Keratinocyte (primary cell): Measurements from ENCODE around the gene DYNC1I1. TPM values are rescaled to one million over a fixed set of nuclear protein-coding genes. Genes with fewer than 3 reads are reported as not detected.

Experiments
- DNase-seq: peaks from one replicate; pipeline ENCODE4 v3.0.0-alpha.2; 2011; ENCODE audit warnings: low read depth, missing footprints, low spot score
- FAIRE-seq: peaks from 2 replicates; lab custom pipeline; 2011; peaks lifted over from hg19 to GRCh38; lab: Jason Lieb, UNC
- H2AFZ ChIP-seq: 2 replicates; pipeline ENCODE4 v1.6.0; 2012; ENCODE audit warnings: low read length, control low read depth, inconsistent platforms; ENCODE audit not compliant: control insufficient read depth
- H3K27ac ChIP-seq: 2 replicates; pipeline ENCODE4 v1.5.1; 2011; ENCODE audit warnings: low read length; ENCODE audit not compliant: control insufficient read depth, insufficient read depth
- H3K27me3 ChIP-seq: 3 replicates; pipeline ENCODE4 v1.6.0; 2011; ENCODE audit warnings: low read length; ENCODE audit not compliant: control insufficient read depth, insufficient read depth; ENCODE audit errors: extremely low read depth
- H3K36me3 ChIP-seq, 2 experiments: 2 replicates in 1 of 2; 3 replicates in 1 of 2; pipeline ENCODE4 v1.5.1; 2011; ENCODE audit warnings: low read length in 2 of 2, mild to moderate bottlenecking in 1 of 2; ENCODE audit not compliant: control insufficient read depth in 2 of 2, insufficient read depth in 2 of 2; ENCODE audit errors: extremely low read depth in 1 of 2
- H3K4me1 ChIP-seq: 3 replicates; pipeline ENCODE4 v1.5.1; 2011; ENCODE audit warnings: low read length; ENCODE audit not compliant: control insufficient read depth, insufficient read depth; ENCODE audit errors: extremely low read depth
- H3K4me2 ChIP-seq: 3 replicates; pipeline ENCODE4 v1.6.0; 2011; ENCODE audit warnings: low read depth, low read length; ENCODE audit not compliant: control insufficient read depth, insufficient read depth; ENCODE audit errors: extremely low read depth
- H3K4me3 ChIP-seq, 3 experiments: fragments of 200-600 bp in 1 of 3; sonication (generic) in 1 of 3; 2 replicates in 2 of 3; 3 replicates in 1 of 3; pipeline ENCODE4 v1.5.1; 2011 to 2016; ENCODE audit warnings: low read length in 3 of 3, mild to moderate bottlenecking in 3 of 3, control low read depth in 2 of 3, inconsistent platforms in 1 of 3, low read depth in 1 of 3, mixed read lengths in 1 of 3, mixed run types in 1 of 3, moderate library complexity in 1 of 3; ENCODE audit not compliant: control insufficient read depth in 2 of 3, insufficient read depth in 2 of 3; ENCODE audit errors: extremely low read depth in 1 of 3
- H3K79me2 ChIP-seq: 2 replicates; pipeline ENCODE4 v1.6.0; 2012; ENCODE audit warnings: low read length; ENCODE audit not compliant: control insufficient read depth, insufficient read depth
- H3K9ac ChIP-seq: 3 replicates; pipeline ENCODE4 v1.6.0; 2011; ENCODE audit warnings: low read length; ENCODE audit not compliant: control insufficient read depth, insufficient read depth; ENCODE audit errors: extremely low read depth
- H3K9me1 ChIP-seq: 3 replicates; pipeline ENCODE4 v1.6.0; 2011; ENCODE audit warnings: low read length; ENCODE audit not compliant: control insufficient read depth, insufficient read depth; ENCODE audit errors: extremely low read depth
- H3K9me3 ChIP-seq: 2 replicates; pipeline ENCODE4 v1.5.1; 2012; ENCODE audit warnings: low read depth, low read length; ENCODE audit not compliant: control insufficient read depth
- H4K20me1 ChIP-seq: 3 replicates; pipeline ENCODE4 v1.6.0; 2011; ENCODE audit warnings: low read length; ENCODE audit not compliant: control insufficient read depth, insufficient read depth; ENCODE audit errors: extremely low read depth
- EZH2 ChIP-seq: IDR thresholded peaks from one replicate; pipeline ENCODE4 v1.6.1; 2012; ENCODE audit warnings: inconsistent platforms, mild to moderate bottlenecking, low read length, moderate library complexity
- dilution Hi-C: fragments of 300-500 bp; cut with MboI; formaldehyde crosslinking; loops from one replicate; pipeline ENCODE4 v1.7.0; 2020; ENCODE audit warnings: low sequenced_read_pairs; ENCODE audit not compliant: extremely low pct_ligation_motif_present
- polyA plus RNA-seq, 5 experiments: library from polyadenylated mRNA; depleted of rRNA in 3 of 5; stranded (reverse) in 3 of 5; stranded (forward) in 1 of 5; unstranded in 1 of 5; fragments of >200 nt; gene quantifications; 1 replicate in 1 of 5; 2 replicates in 3 of 5; 3 replicates in 1 of 5; pipeline versions ENCODE4 v1.2.1 to v1.2.3, GENCODE V29; 2011 to 2012; ENCODE audit warnings: missing spikeins in 2 of 5, low read depth in 1 of 5, low replicate concordance in 1 of 5
- TF ChIP-seq, protein P1 (sequence below), 3 experiments: IDR thresholded peaks in 1 of 3; conservative IDR thresholded peaks in 1 of 3; optimal IDR thresholded peaks in 1 of 3; 2 replicates in 2 of 3; 3 replicates in 1 of 3; pipeline versions ENCODE3 to v1.5.1; 2011; ENCODE audit warnings: low read length in 3 of 3, mild to moderate bottlenecking in 3 of 3, moderate library complexity in 2 of 3, control low read depth in 1 of 3, inconsistent platforms in 1 of 3; ENCODE audit not compliant: insufficient read depth in 2 of 3; ENCODE audit errors: extremely low read depth in 1 of 3

The DYNC1I1 gene
- polyA plus RNA-seq, 1 donor (not counting 4 experiments of a cell fraction or from before 2014, with no cell fraction given), result 0.10 TPM

DNA sequence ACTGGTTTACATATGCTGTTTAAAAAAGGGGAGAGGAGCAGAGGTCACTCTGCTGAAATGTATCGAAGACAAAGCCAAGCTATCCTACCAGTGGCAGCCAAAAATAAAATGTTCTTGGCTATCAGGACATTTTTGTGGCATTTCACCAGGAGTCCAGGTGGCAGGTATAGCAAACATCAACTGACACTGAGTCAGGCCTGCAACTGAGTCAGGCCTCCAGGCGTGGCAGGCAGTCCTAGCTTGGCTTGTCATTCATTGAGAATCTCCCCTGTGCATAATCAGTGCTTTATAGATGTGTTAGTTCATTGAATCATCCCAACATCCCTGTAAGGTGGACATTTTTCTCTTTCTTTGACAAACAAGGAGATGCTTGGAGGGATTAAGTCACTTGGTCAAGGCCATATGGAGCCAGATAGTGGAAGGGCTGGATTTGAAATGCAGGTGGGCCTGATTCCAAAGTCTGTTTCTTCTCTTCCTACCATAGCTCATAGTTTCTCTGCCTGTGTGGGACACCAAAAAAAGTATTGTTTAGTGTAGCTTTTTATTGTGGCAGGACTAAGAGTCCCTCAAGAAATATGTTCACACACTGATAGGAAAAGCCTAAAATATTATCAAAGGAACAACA lies 4.3 kb downstream of the DYNC1I1 start:
- H3K79me2 ChIP-seq, result no peaks in the 10 kb centered on the region
- no peaks in the 10 kb centered on the region for H3K36me3 ChIP-seq
- FAIRE-seq (no peak), DNase-seq (no peak)
- H3K4me2 ChIP-seq, result no peak overlapping the region
- peaks cover 8% of the 10 kb centered on the region for H3K27me3 ChIP-seq
- H3K9me3 ChIP-seq, result no peaks in the 10 kb centered on the region
- TF ChIP-seq, protein P1, sequence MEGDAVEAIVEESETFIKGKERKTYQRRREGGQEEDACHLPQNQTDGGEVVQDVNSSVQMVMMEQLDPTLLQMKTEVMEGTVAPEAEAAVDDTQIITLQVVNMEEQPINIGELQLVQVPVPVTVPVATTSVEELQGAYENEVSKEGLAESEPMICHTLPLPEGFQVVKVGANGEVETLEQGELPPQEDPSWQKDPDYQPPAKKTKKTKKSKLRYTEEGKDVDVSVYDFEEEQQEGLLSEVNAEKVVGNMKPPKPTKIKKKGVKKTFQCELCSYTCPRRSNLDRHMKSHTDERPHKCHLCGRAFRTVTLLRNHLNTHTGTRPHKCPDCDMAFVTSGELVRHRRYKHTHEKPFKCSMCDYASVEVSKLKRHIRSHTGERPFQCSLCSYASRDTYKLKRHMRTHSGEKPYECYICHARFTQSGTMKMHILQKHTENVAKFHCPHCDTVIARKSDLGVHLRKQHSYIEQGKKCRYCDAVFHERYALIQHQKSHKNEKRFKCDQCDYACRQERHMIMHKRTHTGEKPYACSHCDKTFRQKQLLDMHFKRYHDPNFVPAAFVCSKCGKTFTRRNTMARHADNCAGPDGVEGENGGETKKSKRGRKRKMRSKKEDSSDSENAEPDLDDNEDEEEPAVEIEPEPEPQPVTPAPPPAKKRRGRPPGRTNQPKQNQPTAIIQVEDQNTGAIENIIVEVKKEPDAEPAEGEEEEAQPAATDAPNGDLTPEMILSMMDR (optimal IDR thresholded peaks at IDR 0.05 in 1 of 3, IDR thresholded peaks at IDR 0.05 in 1 of 3, conservative IDR thresholded peaks at IDR 0.05 in 1 of 3; ENCODE audit: extremely low read depth in 1 of 3, insufficient read depth in 2 of 3, low read length in 3 of 3), result no peak
- no peaks in the 10 kb centered on the region for H4K20me1 ChIP-seq
- H3K9ac ChIP-seq, result no peak overlapping the region
- dilution Hi-C loops, result no loop called here
- H3K4me1 ChIP-seq, result peaks cover 6% of the 10 kb centered on the region
- no peaks in the 10 kb centered on the region for H3K9me1 ChIP-seq
- H3K4me3 ChIP-seq, result no peak overlapping the region
- H2AFZ ChIP-seq, result no peak overlapping the region
- no peak overlapping the region for H3K27ac ChIP-seq

DNA sequence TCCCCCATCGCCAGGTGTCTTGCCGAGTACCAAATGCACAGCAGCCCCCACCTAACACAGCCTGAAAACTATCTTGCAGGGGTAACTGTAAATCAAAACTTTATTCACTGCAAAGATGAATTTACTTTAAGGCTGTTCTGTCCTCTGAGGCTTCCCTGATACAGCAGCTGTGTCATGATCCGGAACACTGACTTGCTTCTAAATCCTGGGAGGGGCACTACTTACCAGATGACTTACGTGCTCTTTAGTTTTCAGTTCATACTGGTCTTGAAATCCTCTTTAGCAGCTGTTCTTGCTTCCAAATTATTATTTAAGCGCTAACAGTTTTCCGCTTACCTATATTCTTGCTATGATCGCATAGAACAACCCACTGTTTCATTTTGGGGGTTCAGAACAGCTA lies 4.9 kb downstream of the DYNC1I1 start:
- Histone ChIP-seq H3K27ac (no peak overlapping the region), H2AFZ (no peak overlapping the region), H3K9me3 (no peaks in the 10 kb centered on the region), H3K4me1 (peaks cover 6% of the 10 kb centered on the region), H3K4me2 (no peak overlapping the region), H3K27me3 (peaks cover 8% of the 10 kb centered on the region), H3K79me2 (no peaks in the 10 kb centered on the region), H3K9me1 (no peaks in the 10 kb centered on the region), H3K4me3 (no peak overlapping the region), H4K20me1 (no peaks in the 10 kb centered on the region), H3K9ac (no peak overlapping the region), H3K36me3 (no peaks in the 10 kb centered on the region)
- TF ChIP-seq, protein P1 (optimal IDR thresholded peaks at IDR 0.05 in 1 of 3, IDR thresholded peaks at IDR 0.05 in 1 of 3, conservative IDR thresholded peaks at IDR 0.05 in 1 of 3; ENCODE audit: extremely low read depth in 1 of 3, insufficient read depth in 2 of 3, low read length in 3 of 3), result no peak
- TF ChIP-seq EZH2, result no peak
- dilution Hi-C loops, result no loop called here
- DNase-seq (no peak), FAIRE-seq (no peak)
